Measurements from ENCODE around the gene UTP14A. TPM values are rescaled to one million over a fixed set of nuclear protein-coding genes. Genes with fewer than 3 reads are reported as not detected.
"Not testable (repeated sequence)": the region's sequence is repeated elsewhere in the genome, so short reads cannot be mapped to it uniquely, and the experiment has no call there.

Gene UTP14A, protein sequence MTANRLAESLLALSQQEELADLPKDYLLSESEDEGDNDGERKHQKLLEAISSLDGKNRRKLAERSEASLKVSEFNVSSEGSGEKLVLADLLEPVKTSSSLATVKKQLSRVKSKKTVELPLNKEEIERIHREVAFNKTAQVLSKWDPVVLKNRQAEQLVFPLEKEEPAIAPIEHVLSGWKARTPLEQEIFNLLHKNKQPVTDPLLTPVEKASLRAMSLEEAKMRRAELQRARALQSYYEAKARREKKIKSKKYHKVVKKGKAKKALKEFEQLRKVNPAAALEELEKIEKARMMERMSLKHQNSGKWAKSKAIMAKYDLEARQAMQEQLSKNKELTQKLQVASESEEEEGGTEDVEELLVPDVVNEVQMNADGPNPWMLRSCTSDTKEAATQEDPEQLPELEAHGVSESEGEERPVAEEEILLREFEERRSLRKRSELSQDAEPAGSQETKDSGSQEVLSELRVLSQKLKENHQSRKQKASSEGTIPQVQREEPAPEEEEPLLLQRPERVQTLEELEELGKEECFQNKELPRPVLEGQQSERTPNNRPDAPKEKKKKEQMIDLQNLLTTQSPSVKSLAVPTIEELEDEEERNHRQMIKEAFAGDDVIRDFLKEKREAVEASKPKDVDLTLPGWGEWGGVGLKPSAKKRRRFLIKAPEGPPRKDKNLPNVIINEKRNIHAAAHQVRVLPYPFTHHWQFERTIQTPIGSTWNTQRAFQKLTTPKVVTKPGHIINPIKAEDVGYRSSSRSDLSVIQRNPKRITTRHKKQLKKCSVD
- 10 to 100 TPM in 3 of 4 donors, 1 to 10 TPM in 1; 8.2 to 14.5 (median 13.2) TPM for total RNA-seq

DNA sequence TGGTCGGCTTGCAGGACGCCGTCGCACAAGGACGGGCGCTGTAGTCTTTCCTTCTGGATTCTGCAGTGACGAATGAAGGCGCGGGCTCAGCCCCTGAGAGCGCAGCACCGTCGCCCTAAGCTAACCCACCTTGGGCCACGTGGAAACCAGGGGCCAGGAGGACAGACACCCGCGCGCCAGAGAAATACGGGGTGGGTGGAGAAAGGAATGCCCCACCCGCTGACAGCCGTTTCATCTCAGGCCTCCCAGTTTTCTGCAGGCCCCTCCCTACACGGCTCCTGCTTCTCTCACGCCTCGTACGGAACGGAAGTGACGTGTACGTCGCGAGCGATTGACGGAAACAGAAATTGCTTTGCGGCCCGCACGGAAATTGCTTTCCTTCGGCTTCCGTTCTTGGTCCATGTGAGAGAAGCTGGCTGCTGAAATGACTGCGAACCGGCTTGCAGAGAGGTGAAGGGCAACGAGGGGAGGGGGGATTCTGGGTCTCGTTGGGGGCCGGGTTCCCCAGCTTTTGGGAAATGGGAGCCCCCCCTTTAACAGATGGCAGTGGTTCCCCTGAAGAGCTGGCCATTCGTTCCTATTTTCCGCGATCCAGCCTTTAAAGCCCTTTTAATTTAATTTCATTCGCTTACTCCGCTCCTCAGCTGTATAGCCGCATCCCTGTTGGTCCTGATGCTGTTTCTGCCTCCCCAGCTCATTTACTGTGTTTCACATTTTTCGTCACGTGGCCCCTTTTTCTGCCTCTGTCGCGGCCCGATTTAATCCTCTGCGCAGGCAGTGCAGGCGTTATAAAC, at the start of gene UTP14A:
Gene UTP14A, plus strand, starts transcription at position 378 of the 794 bp plus-strand sequence. Its CDS starts 47 bp downstream, at position 425.
- intact Hi-C loops (cut with DNase I; ENCODE audit: low total_unique reads), result no loop called here
- DNase-seq, result peak; percentile 85 to 87
- Histone ChIP-seq H3K4me3 (peak within 1 kb of the TSS; percentile 41 to 56), H3K27ac (peak within 1 kb of the TSS; percentile 68 to 77), H3K4me1 (no peaks in the 10 kb centered on the region), H3K9me3 (no peaks in the 10 kb centered on the region), H3K27me3 (no peaks in the 10 kb centered on the region), H3K36me3 (no peaks in the 10 kb centered on the region)
- peak; percentile 11 to 39 for TF ChIP-seq POLR2A (IDR thresholded peaks at IDR 0.05)
- TF ChIP-seq, protein P1, sequence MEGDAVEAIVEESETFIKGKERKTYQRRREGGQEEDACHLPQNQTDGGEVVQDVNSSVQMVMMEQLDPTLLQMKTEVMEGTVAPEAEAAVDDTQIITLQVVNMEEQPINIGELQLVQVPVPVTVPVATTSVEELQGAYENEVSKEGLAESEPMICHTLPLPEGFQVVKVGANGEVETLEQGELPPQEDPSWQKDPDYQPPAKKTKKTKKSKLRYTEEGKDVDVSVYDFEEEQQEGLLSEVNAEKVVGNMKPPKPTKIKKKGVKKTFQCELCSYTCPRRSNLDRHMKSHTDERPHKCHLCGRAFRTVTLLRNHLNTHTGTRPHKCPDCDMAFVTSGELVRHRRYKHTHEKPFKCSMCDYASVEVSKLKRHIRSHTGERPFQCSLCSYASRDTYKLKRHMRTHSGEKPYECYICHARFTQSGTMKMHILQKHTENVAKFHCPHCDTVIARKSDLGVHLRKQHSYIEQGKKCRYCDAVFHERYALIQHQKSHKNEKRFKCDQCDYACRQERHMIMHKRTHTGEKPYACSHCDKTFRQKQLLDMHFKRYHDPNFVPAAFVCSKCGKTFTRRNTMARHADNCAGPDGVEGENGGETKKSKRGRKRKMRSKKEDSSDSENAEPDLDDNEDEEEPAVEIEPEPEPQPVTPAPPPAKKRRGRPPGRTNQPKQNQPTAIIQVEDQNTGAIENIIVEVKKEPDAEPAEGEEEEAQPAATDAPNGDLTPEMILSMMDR (IDR thresholded peaks at IDR 0.05), result no peak

GRCh38 chrX:129859134-129859533, 46.8 kb upstream of the UTP14A start:
- intact Hi-C loops (cut with DNase I; ENCODE audit: low total_unique reads); H3K27ac ChIP-seq; DNase-seq; H3K27me3 ChIP-seq; H3K36me3 ChIP-seq; H3K9me3 ChIP-seq; H3K4me3 ChIP-seq; H3K4me1 ChIP-seq: not testable (repeated sequence)

- H3K4me1 ChIP-seq; H3K4me3 ChIP-seq; H3K36me3 ChIP-seq; H3K27me3 ChIP-seq; H3K9me3 ChIP-seq; H3K27ac ChIP-seq; intact Hi-C loops (cut with DNase I; ENCODE audit: low total_unique reads); DNase-seq: not testable (repeated sequence)
Measured at GRCh38 chrX:129866321-129866720, 39.6 kb upstream of the UTP14A start.

- Histone ChIP-seq H3K27ac (no peak overlapping the region), H3K27me3 (no peaks in the 10 kb centered on the region), H3K4me1 (no peaks in the 10 kb centered on the region), H3K9me3 (no peaks in the 10 kb centered on the region), H3K4me3 (no peak overlapping the region), H3K36me3 (no peaks in the 10 kb centered on the region)
- intact Hi-C loops (cut with DNase I; ENCODE audit: low total_unique reads), result no loop called here
- no peak for DNase-seq
- no peak for TF ChIP-seq POLR2A (IDR thresholded peaks at IDR 0.05)
- TF ChIP-seq, protein P1 (IDR thresholded peaks at IDR 0.05), result no peak
Measured at GRCh38 chrX:129872524-129872923, 33.4 kb upstream of the UTP14A start.

DNA sequence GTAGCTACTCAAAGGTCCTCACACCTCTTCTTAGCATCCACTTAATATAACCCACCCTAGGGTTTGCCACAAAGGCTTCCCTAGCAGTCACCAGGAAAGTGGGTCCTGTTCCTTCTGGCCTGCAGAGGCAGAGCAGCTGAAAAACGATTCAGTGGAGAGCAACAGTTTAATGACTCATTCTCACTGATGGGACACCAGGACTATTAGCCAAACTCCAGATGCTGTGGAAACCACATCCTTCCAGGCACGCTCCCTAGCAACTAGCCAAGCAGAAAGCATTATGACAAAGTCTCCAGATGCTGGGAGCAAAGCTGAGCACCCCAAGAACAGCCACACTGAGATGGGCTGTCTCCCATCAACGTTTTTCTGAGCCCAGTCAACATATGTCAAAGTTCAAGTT, 30.3 kb upstream of the UTP14A start:
- Histone ChIP-seq H3K4me3 (no peak overlapping the region), H3K27me3 (no peaks in the 10 kb centered on the region), H3K27ac (no peak overlapping the region), H3K9me3 (no peaks in the 10 kb centered on the region), H3K36me3 (no peaks in the 10 kb centered on the region), H3K4me1 (no peaks in the 10 kb centered on the region)
- TF ChIP-seq POLR2A (IDR thresholded peaks at IDR 0.05), result no peak
- TF ChIP-seq, protein P1 (IDR thresholded peaks at IDR 0.05), result no peak
- intact Hi-C loops (cut with DNase I; ENCODE audit: low total_unique reads), result no loop called here
- no peak for DNase-seq
